ENCODE results near the gene ERGIC2. TPM values are rescaled to one million over a fixed set of nuclear protein-coding genes. Genes with fewer than 3 reads are reported as not detected.

Gene ERGIC2
- total and polyA plus RNA-seq, 2 of the 13 experiments (the other 11 are each of a cell fraction or from before 2014, with no cell fraction given) = 32.6 to 73.5 TPM

DNA sequence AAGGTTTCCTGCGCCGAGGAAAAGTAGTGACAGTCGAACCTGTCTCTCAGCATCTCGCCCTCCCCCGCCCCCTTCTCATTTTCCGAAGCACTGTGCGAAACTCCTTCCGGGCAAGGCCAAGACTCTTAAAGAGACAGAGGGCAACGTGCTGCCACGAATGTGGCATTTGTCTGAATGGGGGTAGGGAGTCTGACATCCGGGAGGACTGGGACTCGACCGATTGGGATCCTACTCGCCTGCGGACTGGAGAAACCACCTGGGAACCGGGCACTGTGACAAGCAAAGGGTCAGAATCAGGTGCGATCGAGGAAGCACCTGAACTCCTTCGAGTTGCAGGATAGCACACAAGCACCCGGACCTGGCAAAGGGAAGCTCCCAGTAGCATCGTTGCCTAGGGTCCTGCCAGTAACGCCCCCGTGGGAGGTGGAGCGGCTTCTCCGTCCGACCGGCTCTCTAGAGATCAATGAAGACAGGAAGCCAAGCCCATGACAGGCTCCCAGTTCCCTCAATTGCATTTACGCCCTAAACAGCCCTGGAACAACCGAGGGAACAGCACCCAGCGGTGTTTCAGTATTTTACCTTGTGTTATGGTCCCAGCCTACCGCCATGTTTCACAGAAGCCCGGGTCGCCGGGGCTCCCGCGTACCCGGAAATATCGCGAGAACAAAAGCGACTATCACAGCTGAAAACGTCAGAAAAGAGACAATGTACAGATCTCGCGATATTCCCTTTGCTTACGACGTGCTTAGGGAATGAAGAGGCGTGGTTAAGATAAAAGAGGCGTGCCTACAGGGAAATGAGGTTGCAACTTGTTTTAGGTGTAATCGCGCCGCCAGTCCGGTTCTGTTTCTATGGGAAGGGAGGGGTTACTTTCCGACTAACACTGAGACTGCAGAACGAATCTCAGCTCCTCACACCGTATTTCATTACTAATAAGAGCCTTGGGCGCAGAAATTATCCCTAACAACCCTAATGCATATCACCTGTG, at the start of gene ERGIC2 (continued):
- TF ChIP-seq ZNF7 (CRISPR knock-in tag; IDR thresholded peaks at IDR 0.05) (no peak), ETV5 (CRISPR knock-in tag; IDR thresholded peaks at IDR 0.05; ENCODE audit: borderline replicate concordance) (no peak), POGZ (CRISPR knock-in tag; IDR thresholded peaks at IDR 0.05) (peak; percentile 96), EP300 (IDR thresholded peaks at IDR 0.05; ENCODE audit: low read depth in 2 of 2, low read length in 2 of 2) (0 out of 4 replicates have a peak, but pooled peaks of 1 of the 2 experiments have one; percentile 8), EP300 (CRISPR knock-in tag; IDR thresholded peaks at IDR 0.05; ENCODE audit: borderline replicate concordance) (no peak), SYNCRIP (IDR thresholded peaks at IDR 0.05; ENCODE audit: insufficient read depth, low read depth, low read length) (no peak), JUN (CRISPR knock-in tag; IDR thresholded peaks at IDR 0.05) (no peak), PAX8 (CRISPR knock-in tag; IDR thresholded peaks at IDR 0.05; ENCODE audit: borderline replicate concordance) (no peak), ZNF841 (CRISPR knock-in tag; IDR thresholded peaks at IDR 0.05; ENCODE audit: borderline replicate concordance) (no peak), SOX6 (IDR thresholded peaks at IDR 0.05) (no peak), SOX6 (CRISPR knock-in tag; IDR thresholded peaks at IDR 0.05) (peak; percentile 73), ZNF816 (CRISPR knock-in tag; IDR thresholded peaks at IDR 0.05; ENCODE audit: borderline replicate concordance) (no peak), ZNF547 (CRISPR knock-in tag; IDR thresholded peaks at IDR 0.05) (no peak), CHD2 (IDR thresholded peaks at IDR 0.05; ENCODE audit: low read depth, low read length) (peak; percentile 99), MIER3 (CRISPR knock-in tag; IDR thresholded peaks at IDR 0.05; ENCODE audit: borderline replicate concordance) (no peak; the same call in 1 of the 2 replicates)
- TF ChIP-seq, protein P1, sequence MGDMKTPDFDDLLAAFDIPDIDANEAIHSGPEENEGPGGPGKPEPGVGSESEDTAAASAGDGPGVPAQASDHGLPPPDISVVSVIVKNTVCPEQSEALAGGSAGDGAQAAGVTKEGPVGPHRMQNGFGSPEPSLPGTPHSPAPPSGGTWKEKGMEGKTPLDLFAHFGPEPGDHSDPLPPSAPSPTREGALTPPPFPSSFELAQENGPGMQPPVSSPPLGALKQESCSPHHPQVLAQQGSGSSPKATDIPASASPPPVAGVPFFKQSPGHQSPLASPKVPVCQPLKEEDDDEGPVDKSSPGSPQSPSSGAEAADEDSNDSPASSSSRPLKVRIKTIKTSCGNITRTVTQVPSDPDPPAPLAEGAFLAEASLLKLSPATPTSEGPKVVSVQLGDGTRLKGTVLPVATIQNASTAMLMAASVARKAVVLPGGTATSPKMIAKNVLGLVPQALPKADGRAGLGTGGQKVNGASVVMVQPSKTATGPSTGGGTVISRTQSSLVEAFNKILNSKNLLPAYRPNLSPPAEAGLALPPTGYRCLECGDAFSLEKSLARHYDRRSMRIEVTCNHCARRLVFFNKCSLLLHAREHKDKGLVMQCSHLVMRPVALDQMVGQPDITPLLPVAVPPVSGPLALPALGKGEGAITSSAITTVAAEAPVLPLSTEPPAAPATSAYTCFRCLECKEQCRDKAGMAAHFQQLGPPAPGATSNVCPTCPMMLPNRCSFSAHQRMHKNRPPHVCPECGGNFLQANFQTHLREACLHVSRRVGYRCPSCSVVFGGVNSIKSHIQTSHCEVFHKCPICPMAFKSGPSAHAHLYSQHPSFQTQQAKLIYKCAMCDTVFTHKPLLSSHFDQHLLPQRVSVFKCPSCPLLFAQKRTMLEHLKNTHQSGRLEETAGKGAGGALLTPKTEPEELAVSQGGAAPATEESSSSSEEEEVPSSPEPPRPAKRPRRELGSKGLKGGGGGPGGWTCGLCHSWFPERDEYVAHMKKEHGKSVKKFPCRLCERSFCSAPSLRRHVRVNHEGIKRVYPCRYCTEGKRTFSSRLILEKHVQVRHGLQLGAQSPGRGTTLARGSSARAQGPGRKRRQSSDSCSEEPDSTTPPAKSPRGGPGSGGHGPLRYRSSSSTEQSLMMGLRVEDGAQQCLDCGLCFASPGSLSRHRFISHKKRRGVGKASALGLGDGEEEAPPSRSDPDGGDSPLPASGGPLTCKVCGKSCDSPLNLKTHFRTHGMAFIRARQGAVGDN (CRISPR knock-in tag; IDR thresholded peaks at IDR 0.05) = peak; percentile 63
- TF ChIP-seq, protein P2, sequence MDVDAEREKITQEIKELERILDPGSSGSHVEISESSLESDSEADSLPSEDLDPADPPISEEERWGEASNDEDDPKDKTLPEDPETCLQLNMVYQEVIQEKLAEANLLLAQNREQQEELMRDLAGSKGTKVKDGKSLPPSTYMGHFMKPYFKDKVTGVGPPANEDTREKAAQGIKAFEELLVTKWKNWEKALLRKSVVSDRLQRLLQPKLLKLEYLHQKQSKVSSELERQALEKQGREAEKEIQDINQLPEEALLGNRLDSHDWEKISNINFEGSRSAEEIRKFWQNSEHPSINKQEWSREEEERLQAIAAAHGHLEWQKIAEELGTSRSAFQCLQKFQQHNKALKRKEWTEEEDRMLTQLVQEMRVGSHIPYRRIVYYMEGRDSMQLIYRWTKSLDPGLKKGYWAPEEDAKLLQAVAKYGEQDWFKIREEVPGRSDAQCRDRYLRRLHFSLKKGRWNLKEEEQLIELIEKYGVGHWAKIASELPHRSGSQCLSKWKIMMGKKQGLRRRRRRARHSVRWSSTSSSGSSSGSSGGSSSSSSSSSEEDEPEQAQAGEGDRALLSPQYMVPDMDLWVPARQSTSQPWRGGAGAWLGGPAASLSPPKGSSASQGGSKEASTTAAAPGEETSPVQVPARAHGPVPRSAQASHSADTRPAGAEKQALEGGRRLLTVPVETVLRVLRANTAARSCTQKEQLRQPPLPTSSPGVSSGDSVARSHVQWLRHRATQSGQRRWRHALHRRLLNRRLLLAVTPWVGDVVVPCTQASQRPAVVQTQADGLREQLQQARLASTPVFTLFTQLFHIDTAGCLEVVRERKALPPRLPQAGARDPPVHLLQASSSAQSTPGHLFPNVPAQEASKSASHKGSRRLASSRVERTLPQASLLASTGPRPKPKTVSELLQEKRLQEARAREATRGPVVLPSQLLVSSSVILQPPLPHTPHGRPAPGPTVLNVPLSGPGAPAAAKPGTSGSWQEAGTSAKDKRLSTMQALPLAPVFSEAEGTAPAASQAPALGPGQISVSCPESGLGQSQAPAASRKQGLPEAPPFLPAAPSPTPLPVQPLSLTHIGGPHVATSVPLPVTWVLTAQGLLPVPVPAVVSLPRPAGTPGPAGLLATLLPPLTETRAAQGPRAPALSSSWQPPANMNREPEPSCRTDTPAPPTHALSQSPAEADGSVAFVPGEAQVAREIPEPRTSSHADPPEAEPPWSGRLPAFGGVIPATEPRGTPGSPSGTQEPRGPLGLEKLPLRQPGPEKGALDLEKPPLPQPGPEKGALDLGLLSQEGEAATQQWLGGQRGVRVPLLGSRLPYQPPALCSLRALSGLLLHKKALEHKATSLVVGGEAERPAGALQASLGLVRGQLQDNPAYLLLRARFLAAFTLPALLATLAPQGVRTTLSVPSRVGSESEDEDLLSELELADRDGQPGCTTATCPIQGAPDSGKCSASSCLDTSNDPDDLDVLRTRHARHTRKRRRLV (CRISPR knock-in tag; IDR thresholded peaks at IDR 0.05) = peak; percentile 74; the same call in 1 of the 2 replicates
- TF ChIP-seq, protein P3, sequence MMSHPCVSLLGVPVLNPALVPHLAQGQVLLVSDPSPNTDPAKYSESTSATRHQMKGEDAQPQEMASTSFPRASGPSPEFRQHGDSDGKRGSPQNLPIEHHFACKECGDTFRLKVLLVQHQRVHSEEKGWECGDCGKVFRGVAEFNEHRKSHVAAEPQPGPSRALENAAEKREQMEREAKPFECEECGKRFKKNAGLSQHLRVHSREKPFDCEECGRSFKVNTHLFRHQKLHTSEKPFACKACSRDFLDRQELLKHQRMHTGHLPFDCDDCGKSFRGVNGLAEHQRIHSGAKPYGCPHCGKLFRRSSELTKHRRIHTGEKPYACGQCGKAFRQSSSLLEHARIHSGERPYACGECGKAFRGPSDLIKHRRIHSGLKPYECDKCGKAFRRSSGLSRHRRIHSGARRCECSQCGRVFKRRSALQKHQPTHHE (CRISPR knock-in tag; IDR thresholded peaks at IDR 0.05; ENCODE audit: borderline replicate concordance) = no peak

Data from HepG2 (cell line).